Measurements from ENCODE around the gene OARD1.

- TF ChIP-seq YY1 (IDR thresholded peaks at IDR 0.05; ENCODE audit: insufficient read depth, insufficient read length) = no peak
- no peak for TF ChIP-seq SUZ12 (IDR thresholded peaks at IDR 0.05; ENCODE audit: extremely low read depth, insufficient read depth, insufficient read length)
Measured at GRCh38 chr6:41093729-41094128, 21.6 kb upstream of the OARD1 start.
